ENCODE results near the gene CNIH3.

Gene CNIH3

GRCh38 chr1:224721000-224721399, 104.9 kb downstream of the CNIH3 start:
- no peak overlapping the region for H3K4me3 ChIP-seq (ENCODE audit: control insufficient read depth in 1 of 7, extremely low read depth in 1 of 7, insufficient read depth in 4 of 7, low read depth in 2 of 7, low read length in 6 of 7)
- peaks cover 0 to 2% (median 0%) of the 10 kb centered on the region in 5 experiments for H3K27me3 ChIP-seq (replicated peaks in 2 of 5; ENCODE audit: control insufficient read depth in 4 of 5, insufficient read depth in 5 of 5, low read length in 4 of 5)

GRCh38 chr1:224722838-224723237, 106.7 kb downstream of the CNIH3 start:
- WGBS (ENCODE audit: insufficient coverage), result 87% methylated on average over 8 of the region's 8 CpGs
- Histone ChIP-seq H3K36me3 (ENCODE audit: control insufficient read depth in 4 of 4, insufficient read depth in 4 of 4, low read length in 3 of 4) (no peaks in the 10 kb centered on the region), H3K4me1 (ENCODE audit: control extremely low read depth in 1 of 4, control insufficient read depth in 4 of 4, insufficient read depth in 4 of 4, low read length in 3 of 4) (no peaks in the 10 kb centered on the region), H3K4me3 (ENCODE audit: control insufficient read depth in 1 of 7, extremely low read depth in 1 of 7, insufficient read depth in 4 of 7, low read depth in 2 of 7, low read length in 6 of 7) (no peak overlapping the region), H3K27ac (ENCODE audit: insufficient read depth in 1 of 2, low read depth in 1 of 2, low read length in 2 of 2, poor library complexity in 1 of 2, severe bottlenecking in 2 of 2) (no peak overlapping the region), H3K9me3 (ENCODE audit: control extremely low read depth in 1 of 5, control insufficient read depth in 4 of 5, insufficient read depth in 2 of 5, low read depth in 1 of 5, low read length in 4 of 5) (no peaks in the 10 kb centered on the region), H3K27me3 (replicated peaks in 2 of 5; ENCODE audit: control insufficient read depth in 4 of 5, insufficient read depth in 5 of 5, low read length in 4 of 5) (peaks cover 0 to 2% (median 0%) of the 10 kb centered on the region in 5 experiments)
- ChIA-PET POLR2A (no interaction called here), CTCF (no interaction called here)
- DNase-seq, result no peak

More at GRCh38 chr1:224721000-224721399, 104.9 kb downstream of the CNIH3 start:
- H3K27ac ChIP-seq (ENCODE audit: insufficient read depth in 1 of 2, low read depth in 1 of 2, low read length in 2 of 2, poor library complexity in 1 of 2, severe bottlenecking in 2 of 2), result no peak overlapping the region
- CTCF ChIA-PET, result no interaction called here
- WGBS (ENCODE audit: insufficient coverage), result 97% methylated on average over 6 of the region's 7 CpGs
- POLR2A ChIA-PET, result no interaction called here
- H3K36me3 ChIP-seq (ENCODE audit: control insufficient read depth in 4 of 4, insufficient read depth in 4 of 4, low read length in 3 of 4), result no peaks in the 10 kb centered on the region
- no peaks in the 10 kb centered on the region for H3K4me1 ChIP-seq (ENCODE audit: control extremely low read depth in 1 of 4, control insufficient read depth in 4 of 4, insufficient read depth in 4 of 4, low read length in 3 of 4)
- no peaks in the 10 kb centered on the region for H3K9me3 ChIP-seq (ENCODE audit: control extremely low read depth in 1 of 5, control insufficient read depth in 4 of 5, insufficient read depth in 2 of 5, low read depth in 1 of 5, low read length in 4 of 5)
- no peak for DNase-seq

GRCh38 chr1:224724566-224724965, 108.4 kb downstream of the CNIH3 start:
- WGBS (ENCODE audit: insufficient coverage), result no CpG with 5 or more reads among the region's 2 CpGs
- ChIA-PET CTCF (no interaction called here), POLR2A (no interaction called here)
- no peak for DNase-seq
- no peaks in the 10 kb centered on the region for H3K4me1 ChIP-seq (ENCODE audit: control extremely low read depth in 1 of 4, control insufficient read depth in 4 of 4, insufficient read depth in 4 of 4, low read length in 3 of 4)
- H3K36me3 ChIP-seq (ENCODE audit: control insufficient read depth in 4 of 4, insufficient read depth in 4 of 4, low read length in 3 of 4), result no peaks in the 10 kb centered on the region
- H3K27me3 ChIP-seq (replicated peaks in 2 of 5; ENCODE audit: control insufficient read depth in 4 of 5, insufficient read depth in 5 of 5, low read length in 4 of 5), result peaks cover 0 to 2% (median 0%) of the 10 kb centered on the region in 5 experiments
- H3K9me3 ChIP-seq (ENCODE audit: control extremely low read depth in 1 of 5, control insufficient read depth in 4 of 5, insufficient read depth in 2 of 5, low read depth in 1 of 5, low read length in 4 of 5), result no peaks in the 10 kb centered on the region
- no peak overlapping the region for H3K4me3 ChIP-seq (ENCODE audit: control insufficient read depth in 1 of 7, extremely low read depth in 1 of 7, insufficient read depth in 4 of 7, low read depth in 2 of 7, low read length in 6 of 7)
- no peak overlapping the region for H3K27ac ChIP-seq (ENCODE audit: insufficient read depth in 1 of 2, low read depth in 1 of 2, low read length in 2 of 2, poor library complexity in 1 of 2, severe bottlenecking in 2 of 2)

- Histone ChIP-seq H3K36me3 (ENCODE audit: control insufficient read depth in 4 of 4, insufficient read depth in 4 of 4, low read length in 3 of 4) (no peaks in the 10 kb centered on the region), H3K9me3 (ENCODE audit: control extremely low read depth in 1 of 5, control insufficient read depth in 4 of 5, insufficient read depth in 2 of 5, low read depth in 1 of 5, low read length in 4 of 5) (no peaks in the 10 kb centered on the region), H3K27ac (ENCODE audit: insufficient read depth in 1 of 2, low read depth in 1 of 2, low read length in 2 of 2, poor library complexity in 1 of 2, severe bottlenecking in 2 of 2) (no peak overlapping the region), H3K4me1 (ENCODE audit: control extremely low read depth in 1 of 4, control insufficient read depth in 4 of 4, insufficient read depth in 4 of 4, low read length in 3 of 4) (no peaks in the 10 kb centered on the region), H3K4me3 (ENCODE audit: control insufficient read depth in 1 of 7, extremely low read depth in 1 of 7, insufficient read depth in 4 of 7, low read depth in 2 of 7, low read length in 6 of 7) (no peak overlapping the region), H3K27me3 (replicated peaks in 2 of 5; ENCODE audit: control insufficient read depth in 4 of 5, insufficient read depth in 5 of 5, low read length in 4 of 5) (peaks cover 0 to 2% (median 0%) of the 10 kb centered on the region in 5 experiments)
- peak; percentile 14 to 58 (median 41) for DNase-seq
- POLR2A ChIA-PET, result no interaction called here
- WGBS (ENCODE audit: insufficient coverage), result 92% methylated on average over 6 of the region's 10 CpGs
- CTCF ChIA-PET, result no interaction called here
These were observed 110.5 kb downstream of the CNIH3 start for GRCh38 chr1:224726441-224727182.

GRCh38 chr1:224727351-224728289, 111.5 kb downstream of the CNIH3 start:
- Histone ChIP-seq H3K9me3 (ENCODE audit: control extremely low read depth in 1 of 5, control insufficient read depth in 4 of 5, insufficient read depth in 2 of 5, low read depth in 1 of 5, low read length in 4 of 5) (no peaks in the 10 kb centered on the region), H3K4me1 (ENCODE audit: control extremely low read depth in 1 of 4, control insufficient read depth in 4 of 4, insufficient read depth in 4 of 4, low read length in 3 of 4) (no peaks in the 10 kb centered on the region), H3K27me3 (replicated peaks in 2 of 5; ENCODE audit: control insufficient read depth in 4 of 5, insufficient read depth in 5 of 5, low read length in 4 of 5) (peaks cover 0 to 2% (median 0%) of the 10 kb centered on the region in 5 experiments), H3K4me3 (ENCODE audit: control insufficient read depth in 1 of 7, extremely low read depth in 1 of 7, insufficient read depth in 4 of 7, low read depth in 2 of 7, low read length in 6 of 7) (no peak overlapping the region), H3K27ac (ENCODE audit: insufficient read depth in 1 of 2, low read depth in 1 of 2, low read length in 2 of 2, poor library complexity in 1 of 2, severe bottlenecking in 2 of 2) (no peak overlapping the region), H3K36me3 (ENCODE audit: control insufficient read depth in 4 of 4, insufficient read depth in 4 of 4, low read length in 3 of 4) (no peaks in the 10 kb centered on the region)
- no peak for DNase-seq
- ChIA-PET POLR2A (no interaction called here), CTCF (interaction anchor here (1.2 to 1.3 kb wide), 2 partner anchors 9 to 213 kb away, joined by 4 read pairs; no protein-coding TSS in a partner anchor)
- 93% methylated on average over 3 of the region's 6 CpGs for WGBS (ENCODE audit: insufficient coverage)

- ChIA-PET POLR2A (no interaction called here), CTCF (no interaction called here)
- Histone ChIP-seq H3K27me3 (replicated peaks in 2 of 5; ENCODE audit: control insufficient read depth in 4 of 5, insufficient read depth in 5 of 5, low read length in 4 of 5) (no peaks in the 10 kb centered on the region), H3K9me3 (ENCODE audit: control extremely low read depth in 1 of 5, control insufficient read depth in 4 of 5, insufficient read depth in 2 of 5, low read depth in 1 of 5, low read length in 4 of 5) (no peaks in the 10 kb centered on the region), H3K36me3 (ENCODE audit: control insufficient read depth in 4 of 4, insufficient read depth in 4 of 4, low read length in 3 of 4) (no peaks in the 10 kb centered on the region), H3K27ac (ENCODE audit: insufficient read depth in 1 of 2, low read depth in 1 of 2, low read length in 2 of 2, poor library complexity in 1 of 2, severe bottlenecking in 2 of 2) (no peak overlapping the region), H3K4me3 (ENCODE audit: control insufficient read depth in 1 of 7, extremely low read depth in 1 of 7, insufficient read depth in 4 of 7, low read depth in 2 of 7, low read length in 6 of 7) (no peak overlapping the region), H3K4me1 (ENCODE audit: control extremely low read depth in 1 of 4, control insufficient read depth in 4 of 4, insufficient read depth in 4 of 4, low read length in 3 of 4) (no peaks in the 10 kb centered on the region)
- DNase-seq, result no peak
- 100% methylated on average over 1 of the region's 1 CpG for WGBS (ENCODE audit: insufficient coverage)
These were observed 114.4 kb downstream of the CNIH3 start for GRCh38 chr1:224730540-224730939.

- Histone ChIP-seq H3K27me3 (replicated peaks in 2 of 5; ENCODE audit: control insufficient read depth in 4 of 5, insufficient read depth in 5 of 5, low read length in 4 of 5) (no peaks in the 10 kb centered on the region), H3K27ac (ENCODE audit: insufficient read depth in 1 of 2, low read depth in 1 of 2, low read length in 2 of 2, poor library complexity in 1 of 2, severe bottlenecking in 2 of 2) (no peak overlapping the region), H3K4me1 (ENCODE audit: control extremely low read depth in 1 of 4, control insufficient read depth in 4 of 4, insufficient read depth in 4 of 4, low read length in 3 of 4) (no peaks in the 10 kb centered on the region), H3K4me3 (ENCODE audit: control insufficient read depth in 1 of 7, extremely low read depth in 1 of 7, insufficient read depth in 4 of 7, low read depth in 2 of 7, low read length in 6 of 7) (no peak overlapping the region), H3K9me3 (ENCODE audit: control extremely low read depth in 1 of 5, control insufficient read depth in 4 of 5, insufficient read depth in 2 of 5, low read depth in 1 of 5, low read length in 4 of 5) (no peaks in the 10 kb centered on the region), H3K36me3 (ENCODE audit: control insufficient read depth in 4 of 4, insufficient read depth in 4 of 4, low read length in 3 of 4) (no peaks in the 10 kb centered on the region)
- CTCF ChIA-PET, result no interaction called here
- POLR2A ChIA-PET, result no interaction called here
- DNase-seq, result no peak
These were observed 114.8 kb downstream of the CNIH3 start for GRCh38 chr1:224730965-224731364.

All from common myeloid progenitor, CD34-positive (primary cell).